Thoracic aorta (tissue), 2 donors: Measurements from ENCODE around the gene P2RX7. TPM values are rescaled to one million over a fixed set of nuclear protein-coding genes. Genes with fewer than 3 reads are reported as not detected.
A peak's percentile ranks its signal among the peaks of the same experiment; 100 is the strongest.

ENCODE experiments used
- ATAC-seq: fragments of 150-250 bp; one replicate; pipeline ENCODE4 v1.8.0; 2017; ENCODE audit warnings: low read depth; ENCODE audit not compliant: insufficient number of reproducible peaks, low FRiP score
- DNase-seq: peaks from one replicate; pipeline ENCODE4 v3.0.0-alpha.2; 2020; ENCODE audit warnings: low spot score
- H3K27ac ChIP-seq, 2 donors: fragments of 200-600 bp; sonication (generic); 1 replicate in 1 of 2; 2 replicates in 1 of 2; pipeline ENCODE4 v1.5.1; 2016; ENCODE audit warnings: mild to moderate bottlenecking in 2 of 2, moderate library complexity in 2 of 2
- H3K27me3 ChIP-seq: fragments of 200-600 bp; sonication (generic); replicated peaks from 2 replicates; pipeline ENCODE4 v1.6.0; 2016; ENCODE audit warnings: mild to moderate bottlenecking; ENCODE audit not compliant: insufficient read depth
- H3K36me3 ChIP-seq: fragments of 200-600 bp; sonication (generic); one replicate; pipeline ENCODE4 v1.5.1; 2016
- H3K4me1 ChIP-seq, 2 donors: fragments of 200-600 bp; sonication (generic); 1 replicate in 1 of 2; 2 replicates in 1 of 2; pipeline versions ENCODE4 v1.5.1 to v1.6.0; 2016; ENCODE audit warnings: low read depth in 2 of 2, mild to moderate bottlenecking in 1 of 2; ENCODE audit not compliant: control insufficient read depth in 1 of 2
- H3K4me3 ChIP-seq: fragments of 200-600 bp; sonication (generic); 2 replicates; pipeline ENCODE4 v1.5.1; 2016; ENCODE audit warnings: mild to moderate bottlenecking
- H3K9me3 ChIP-seq: fragments of 200-600 bp; sonication (generic); 2 replicates; pipeline ENCODE4 v1.5.1; 2016
- total RNA-seq, 2 donors: library from RNA; depleted of rRNA; stranded (reverse); fragments of >200 nt; gene quantifications; one replicate each; pipeline versions ENCODE4 v1.1.0 to v1.2.3, GENCODE V29; 2016
- TF ChIP-seq, protein P1 (sequence below): fragments of 200-600 bp; sonication (generic); IDR thresholded peaks from one replicate; pipeline ENCODE4 v1.5.1; 2019; ENCODE audit warnings: antibody characterized with exemption

The P2RX7 gene
- 1 to 10 TPM; 3.2 to 4.0 TPM for total RNA-seq

DNA sequence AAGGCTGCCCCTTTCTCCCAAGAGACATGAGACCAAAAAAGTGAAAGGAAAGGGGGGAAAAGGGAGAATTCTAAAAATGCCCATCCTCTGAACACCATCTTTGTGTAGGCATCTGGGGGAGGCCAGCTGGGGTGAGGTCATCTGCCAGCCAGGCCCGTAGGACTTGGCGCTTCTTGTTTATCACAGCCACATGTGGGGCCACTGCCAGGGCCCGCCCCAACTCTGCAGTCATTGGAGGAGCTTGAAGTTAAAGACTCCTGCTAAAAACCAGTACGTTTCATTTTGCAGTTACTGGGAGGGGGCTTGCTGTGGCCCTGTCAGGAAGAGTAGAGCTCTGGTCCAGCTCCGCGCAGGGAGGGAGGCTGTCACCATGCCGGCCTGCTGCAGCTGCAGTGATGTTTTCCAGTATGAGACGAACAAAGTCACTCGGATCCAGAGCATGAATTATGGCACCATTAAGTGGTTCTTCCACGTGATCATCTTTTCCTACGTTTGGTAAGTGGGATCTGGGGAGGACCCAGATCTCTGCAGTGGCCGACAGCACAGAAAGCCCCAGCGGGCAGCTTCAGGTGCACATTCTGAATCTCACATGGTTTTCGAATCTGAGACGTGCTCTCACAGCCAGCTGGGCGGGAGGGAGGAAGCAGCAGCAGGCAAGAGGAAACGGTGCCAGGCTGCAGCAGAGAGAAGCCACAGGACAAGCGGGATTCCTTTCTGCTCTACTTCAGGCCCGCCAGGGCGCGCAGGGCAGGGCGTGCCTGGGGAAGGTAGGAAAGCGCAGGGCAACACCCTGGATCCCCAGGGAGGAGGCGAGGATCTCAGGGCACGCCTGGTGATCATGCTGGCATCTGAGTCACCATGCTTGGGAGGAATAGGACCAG, at the start of gene P2RX7:
P2RX7 (plus strand) TSS at position 276 of the 881 bp plus-strand sequence; CDS start at position 371, 95 bp downstream.
- Histone ChIP-seq H3K9me3 (no peaks in the 10 kb centered on the region), H3K4me1 (peaks cover 0 to 6% of the 10 kb centered on the region in 2 donors), H3K27me3 (no peaks in the 10 kb centered on the region), H3K36me3 (no peaks in the 10 kb centered on the region), H3K4me3 (peak within 1 kb of the TSS; percentile 81), H3K27ac (peak within 1 kb of the TSS in 1 of 2 donors; percentile 37)
- peak; percentile 8 for ATAC-seq
- TF ChIP-seq, protein P1, sequence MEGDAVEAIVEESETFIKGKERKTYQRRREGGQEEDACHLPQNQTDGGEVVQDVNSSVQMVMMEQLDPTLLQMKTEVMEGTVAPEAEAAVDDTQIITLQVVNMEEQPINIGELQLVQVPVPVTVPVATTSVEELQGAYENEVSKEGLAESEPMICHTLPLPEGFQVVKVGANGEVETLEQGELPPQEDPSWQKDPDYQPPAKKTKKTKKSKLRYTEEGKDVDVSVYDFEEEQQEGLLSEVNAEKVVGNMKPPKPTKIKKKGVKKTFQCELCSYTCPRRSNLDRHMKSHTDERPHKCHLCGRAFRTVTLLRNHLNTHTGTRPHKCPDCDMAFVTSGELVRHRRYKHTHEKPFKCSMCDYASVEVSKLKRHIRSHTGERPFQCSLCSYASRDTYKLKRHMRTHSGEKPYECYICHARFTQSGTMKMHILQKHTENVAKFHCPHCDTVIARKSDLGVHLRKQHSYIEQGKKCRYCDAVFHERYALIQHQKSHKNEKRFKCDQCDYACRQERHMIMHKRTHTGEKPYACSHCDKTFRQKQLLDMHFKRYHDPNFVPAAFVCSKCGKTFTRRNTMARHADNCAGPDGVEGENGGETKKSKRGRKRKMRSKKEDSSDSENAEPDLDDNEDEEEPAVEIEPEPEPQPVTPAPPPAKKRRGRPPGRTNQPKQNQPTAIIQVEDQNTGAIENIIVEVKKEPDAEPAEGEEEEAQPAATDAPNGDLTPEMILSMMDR: no peak
- peak; percentile 20 for DNase-seq

DNA sequence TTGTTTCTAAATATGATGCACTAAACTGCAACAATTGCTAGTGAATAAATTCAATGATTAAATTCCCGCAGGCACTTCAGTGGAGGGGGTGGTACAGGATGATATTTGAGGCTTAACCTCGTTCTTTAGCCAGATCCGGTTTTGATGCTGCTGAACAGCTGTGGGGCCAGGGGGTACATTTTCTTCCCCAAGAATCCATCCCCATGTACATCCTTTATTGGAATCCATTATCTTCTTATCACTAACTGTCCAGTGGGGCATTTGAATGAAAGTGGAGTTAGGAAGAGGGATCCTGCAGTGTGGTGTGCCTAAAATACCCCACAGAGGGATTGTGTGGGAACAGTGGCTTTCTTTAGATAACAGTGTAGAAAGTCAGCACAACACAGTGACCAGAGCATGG, 48.4 kb upstream of the P2RX7 start:
- TF ChIP-seq, protein P1: no peak

DNA sequence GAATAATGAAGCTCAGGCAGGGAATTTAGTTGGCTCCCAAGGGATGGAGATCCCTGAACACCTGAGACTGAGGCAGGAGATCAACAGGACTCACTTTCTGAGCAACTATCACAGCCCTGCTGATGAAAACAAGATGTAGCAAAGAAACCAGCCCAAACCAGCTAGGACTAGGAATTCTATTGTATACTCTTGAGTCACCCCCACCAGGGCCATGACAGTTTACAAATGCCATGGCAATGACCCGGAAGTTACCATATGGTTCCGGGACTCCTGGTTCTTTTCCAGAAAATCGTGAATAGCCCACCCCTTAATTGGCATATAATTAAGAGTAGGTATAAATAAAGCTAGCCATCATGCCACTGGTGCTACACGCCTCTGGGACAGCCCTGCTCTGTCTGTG, 47.6 kb upstream of the P2RX7 start:
- TF ChIP-seq, protein P1: no peak
- ATAC-seq (no peak), DNase-seq (no peak)
- Histone ChIP-seq H3K36me3 (no peaks in the 10 kb centered on the region), H3K27me3 (no peaks in the 10 kb centered on the region), H3K4me3 (no peak overlapping the region), H3K9me3 (no peaks in the 10 kb centered on the region), H3K27ac (no peak overlapping the region), H3K4me1 (no peaks in the 10 kb centered on the region)

More for the DNA sequence above, 48.4 kb upstream of the P2RX7 start:
- H3K36me3 ChIP-seq: no peaks in the 10 kb centered on the region
- no peak overlapping the region for H3K4me3 ChIP-seq
- ATAC-seq (no peak), DNase-seq (no peak)
- no peaks in the 10 kb centered on the region for H3K27me3 ChIP-seq
- H3K9me3 ChIP-seq: no peaks in the 10 kb centered on the region
- no peaks in the 10 kb centered on the region for H3K4me1 ChIP-seq
- H3K27ac ChIP-seq: no peak overlapping the region

DNA sequence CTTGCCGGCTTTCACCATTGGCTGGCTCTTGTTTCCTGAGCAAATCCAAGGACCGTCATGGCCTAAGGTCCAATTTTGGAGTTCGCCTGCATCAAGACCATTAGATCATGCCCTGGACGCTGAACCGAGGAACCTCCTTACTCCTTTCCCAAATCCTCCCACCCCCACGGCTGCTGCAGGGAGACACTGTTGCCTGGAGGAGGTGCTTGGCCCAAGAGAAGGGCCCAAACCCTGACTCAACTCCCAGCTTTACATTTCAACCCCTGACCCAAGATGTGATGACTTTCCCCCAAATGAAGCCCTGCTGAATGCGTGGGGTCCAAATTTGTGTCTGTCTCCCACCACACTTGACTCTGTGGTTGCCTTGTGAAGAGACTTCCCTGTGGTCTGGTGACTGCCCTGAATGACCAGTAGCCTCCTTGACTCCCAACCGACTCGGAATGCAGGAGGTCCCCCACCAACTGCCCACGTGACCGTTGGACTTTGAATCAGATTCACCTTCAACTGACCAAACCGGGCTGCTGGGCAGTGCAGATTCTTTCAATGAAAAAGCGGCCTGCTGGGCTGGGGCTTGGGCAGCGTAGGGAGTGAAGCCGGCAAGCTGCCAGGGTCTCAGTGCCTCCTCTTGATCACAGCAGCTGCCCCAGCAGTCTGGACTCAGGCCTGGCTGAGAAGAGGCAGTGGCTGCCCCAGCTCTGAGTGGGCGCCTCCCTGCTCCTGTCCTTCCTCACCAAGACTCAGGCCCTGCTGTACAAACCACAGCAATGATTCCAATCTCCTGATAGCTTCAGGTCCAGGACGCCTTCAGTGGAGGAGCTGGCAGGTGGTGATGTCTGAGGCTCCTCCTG, 46.9 kb upstream of the P2RX7 start:
- H3K4me1 ChIP-seq: no peaks in the 10 kb centered on the region
- no peak overlapping the region for H3K27ac ChIP-seq
- ATAC-seq: no peak
- H3K36me3 ChIP-seq: no peaks in the 10 kb centered on the region
- H3K4me3 ChIP-seq: no peak overlapping the region
- no peak for DNase-seq
- TF ChIP-seq, protein P1: no peak
- H3K27me3 ChIP-seq: no peaks in the 10 kb centered on the region
- no peaks in the 10 kb centered on the region for H3K9me3 ChIP-seq

DNA sequence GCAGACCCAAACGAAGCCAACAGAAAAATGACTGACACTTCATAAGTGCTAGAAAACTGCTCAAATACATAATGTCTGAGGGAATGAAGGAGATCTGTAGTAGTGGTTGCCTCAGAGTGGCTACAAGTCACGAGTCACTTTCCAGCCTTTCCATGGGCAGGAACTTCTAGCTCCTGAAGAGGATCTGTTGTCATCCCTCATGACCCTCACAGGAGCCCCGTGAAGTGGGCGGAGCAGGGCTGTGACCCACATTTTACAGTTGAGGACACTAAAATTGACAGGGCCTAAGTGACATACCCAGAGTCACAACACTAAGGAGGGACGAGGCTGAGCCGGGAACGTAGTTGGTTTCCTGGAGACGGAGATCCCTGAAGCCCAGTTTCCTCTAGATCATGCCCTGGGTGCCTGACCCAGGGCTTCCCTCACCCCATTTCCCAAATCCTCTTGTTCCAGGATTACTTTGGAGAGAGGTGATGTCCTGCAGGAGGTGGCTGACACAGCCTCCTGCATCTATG, 45.8 kb upstream of the P2RX7 start:
- ATAC-seq (no peak), DNase-seq (no peak)
- H3K27ac ChIP-seq: no peak overlapping the region
- H3K36me3 ChIP-seq: no peaks in the 10 kb centered on the region
- TF ChIP-seq, protein P1: no peak
- H3K27me3 ChIP-seq: no peaks in the 10 kb centered on the region
- H3K4me3 ChIP-seq: no peak overlapping the region
- H3K9me3 ChIP-seq: no peaks in the 10 kb centered on the region
- H3K4me1 ChIP-seq: no peaks in the 10 kb centered on the region
